Posterior cingulate gyrus (tissue), 11 donors: Measurements from ENCODE around the gene NCBP3.

Experiments used
- DNase-seq, 10 donors: peaks; one replicate each; pipeline versions ENCODE4 v3.0.0 to v3.0.0-alpha.2; 2020 to 2021; ENCODE audit warnings: mixed read lengths in 3 of 10
- intact Hi-C: fragments of 100-400 bp; cut with DNase I; formaldehyde crosslinking; loops from one replicate; pipeline ENCODE4 v1.15.1; 2023

The NCBP3 gene

GRCh38 chr17:3817851-3818605 is 28.0 kb downstream of the NCBP3 start:
- peak in 2 of 10 donors; percentile 46 to 82 for DNase-seq
- intact Hi-C loops: no loop called here

- intact Hi-C loops: no loop called here
- DNase-seq: no peak
Observed at GRCh38 chr17:3815925-3816324, 30.1 kb downstream of the NCBP3 start.

GRCh38 chr17:3815122-3815521 is 30.9 kb downstream of the NCBP3 start:
- no peak for DNase-seq
- intact Hi-C loops: no loop called here

GRCh38 chr17:3814361-3814760 is 31.7 kb downstream of the NCBP3 start:
- DNase-seq: no peak
- intact Hi-C loops: no loop called here

- peak in 1 of 10 donors; percentile 58 for DNase-seq
- intact Hi-C loops: no loop called here
Observed at GRCh38 chr17:3813171-3813570, 32.9 kb downstream of the NCBP3 start.

GRCh38 chr17:3812771-3813170 is 33.3 kb downstream of the NCBP3 start:
- peak in 1 of 10 donors; percentile 61 for DNase-seq
- intact Hi-C loops: no loop called here

- no peak for DNase-seq
- intact Hi-C loops: no loop called here
Observed at GRCh38 chr17:3812284-3812683, 33.8 kb downstream of the NCBP3 start.

GRCh38 chr17:3810019-3810418 is 36.0 kb downstream of the NCBP3 start:
- intact Hi-C loops: no loop called here
- DNase-seq: no peak

- no peak for DNase-seq
- intact Hi-C loops: no loop called here
Observed at GRCh38 chr17:3809135-3809534, 36.9 kb downstream of the NCBP3 start.

GRCh38 chr17:3808701-3809100 is 37.3 kb downstream of the NCBP3 start:
- DNase-seq: no peak
- intact Hi-C loops: no loop called here

GRCh38 chr17:3805581-3805980 is 40.5 kb downstream of the NCBP3 start:
- DNase-seq: peak in 1 of 10 donors; percentile 46
- intact Hi-C loops: no loop called here

- no peak for DNase-seq
- intact Hi-C loops: no loop called here
Observed at GRCh38 chr17:3804503-3804931, 41.5 kb downstream of the NCBP3 start.

- no peak for DNase-seq
- intact Hi-C loops: no loop called here
Observed at GRCh38 chr17:3803308-3803640, 42.8 kb downstream of the NCBP3 start.

GRCh38 chr17:3802461-3803307 is 43.4 kb downstream of the NCBP3 start:
- no peak for DNase-seq
- intact Hi-C loops: no loop called here

GRCh38 chr17:3801792-3802191 is 44.3 kb downstream of the NCBP3 start:
- DNase-seq: peak in 1 of 10 donors; percentile 49
- intact Hi-C loops: no loop called here

- no peak for DNase-seq
- intact Hi-C loops: no loop called here
Observed at GRCh38 chr17:3801347-3801746, 44.7 kb downstream of the NCBP3 start.

- DNase-seq: peak in 1 of 10 donors; percentile 50
- intact Hi-C loops: no loop called here
Observed at GRCh38 chr17:3800362-3801271, 45.4 kb downstream of the NCBP3 start, which contains the start of gene ITGAE. TSS of gene ITGAE (minus strand) at chr17:3801188. CDS start at chr17:3801144, 44 bp downstream.

- DNase-seq: no peak
- intact Hi-C loops: no loop called here
Observed at GRCh38 chr17:3799181-3799945, 46.7 kb downstream of the NCBP3 start.

- no peak for DNase-seq
- intact Hi-C loops: no loop called here
Observed at GRCh38 chr17:3798273-3799180, 47.5 kb downstream of the NCBP3 start.
